ENCODE data around the gene FAM227A.
A peak's percentile ranks its signal among the peaks of the same experiment; 100 is the strongest.

The FAM227A gene

GRCh38 chr22:38696606-38697424 is 40.6 kb upstream of the FAM227A start:
- peak; percentile 38 to 80 for DNase-seq (ENCODE audit: low read depth in 1 of 2, low spot score in 1 of 2)
- in situ Hi-C loops (cut with HindIII; ENCODE audit: low pct_unique_long_range_greater_than_20kb, low sequenced_read_pairs), result no loop called here
- TF ChIP-seq JUND (IDR thresholded peaks at IDR 0.05; ENCODE audit: low read depth), result no peak

DNA sequence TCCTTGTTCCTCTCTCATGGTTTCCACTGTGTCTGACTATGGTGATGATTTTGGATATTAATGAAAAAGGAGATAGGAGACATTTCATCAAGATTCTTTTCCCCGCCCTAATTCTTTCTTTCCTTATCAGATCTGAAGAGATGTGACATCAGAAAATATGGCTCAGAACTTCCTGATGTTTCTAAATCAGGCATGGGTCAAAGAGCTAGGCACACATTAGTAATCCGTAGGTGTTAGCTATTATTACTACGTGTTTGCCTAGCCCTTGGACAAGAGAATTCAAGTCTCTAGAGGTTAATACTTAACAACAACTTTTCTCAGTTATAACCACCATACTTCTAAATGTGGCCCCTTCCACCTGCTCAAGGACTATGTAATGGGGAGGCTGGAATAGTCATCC is 38.7 kb upstream of the FAM227A start:
- no peak for DNase-seq (ENCODE audit: low read depth in 1 of 2, low spot score in 1 of 2)
- no peak for TF ChIP-seq JUND (IDR thresholded peaks at IDR 0.05; ENCODE audit: low read depth)
- in situ Hi-C loops (cut with HindIII; ENCODE audit: low pct_unique_long_range_greater_than_20kb, low sequenced_read_pairs), result no loop called here

DNA sequence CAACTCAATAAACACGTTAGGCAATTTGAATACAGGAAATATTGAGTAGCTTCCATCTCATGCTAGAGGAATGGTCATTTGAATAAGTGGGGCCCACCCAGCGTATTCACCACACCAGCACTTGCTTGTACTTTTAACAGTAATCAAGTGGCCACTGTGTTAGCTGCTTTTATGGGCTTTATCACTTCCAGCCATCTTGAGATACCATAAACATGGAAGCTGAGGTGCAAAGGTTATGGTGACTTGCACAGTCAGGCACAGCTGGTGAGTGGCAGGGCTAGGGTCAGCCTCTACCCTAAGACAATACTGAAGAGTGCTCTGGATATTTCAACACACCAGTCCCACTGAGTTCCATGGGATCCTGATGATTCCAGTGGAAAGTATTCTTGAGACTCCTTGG is 37.9 kb upstream of the FAM227A start:
- TF ChIP-seq JUND (IDR thresholded peaks at IDR 0.05; ENCODE audit: low read depth), result no peak
- DNase-seq (ENCODE audit: low read depth in 1 of 2, low spot score in 1 of 2), result no peak
- in situ Hi-C loops (cut with HindIII; ENCODE audit: low pct_unique_long_range_greater_than_20kb, low sequenced_read_pairs), result no loop called here

DNA sequence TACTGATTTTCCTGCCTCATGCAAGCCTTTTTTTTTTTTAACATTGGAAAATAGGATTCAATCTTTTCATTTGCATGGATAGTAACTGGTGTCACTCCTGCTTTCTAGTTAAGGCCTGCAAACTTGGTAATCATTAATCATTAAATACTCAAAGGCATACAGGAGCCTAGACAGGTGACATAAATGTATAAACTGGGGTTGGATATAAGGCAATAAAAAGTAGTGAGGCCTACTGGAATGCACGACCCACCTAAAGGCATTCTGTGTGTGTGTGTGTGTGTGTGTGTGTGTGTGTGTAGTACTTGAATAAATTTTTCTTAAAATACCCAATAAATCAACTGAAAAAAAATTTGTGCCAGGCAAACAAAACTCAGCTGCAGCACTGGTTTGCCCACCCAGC is 33.5 kb upstream of the FAM227A start:
- DNase-seq (ENCODE audit: low read depth in 1 of 2, low spot score in 1 of 2), result no peak
- no peak for TF ChIP-seq JUND (IDR thresholded peaks at IDR 0.05; ENCODE audit: low read depth)
- in situ Hi-C loops (cut with HindIII; ENCODE audit: low pct_unique_long_range_greater_than_20kb, low sequenced_read_pairs), result no loop called here

- no peak for DNase-seq (ENCODE audit: low read depth in 1 of 2, low spot score in 1 of 2)
- no peak for TF ChIP-seq JUND (IDR thresholded peaks at IDR 0.05; ENCODE audit: low read depth)
- in situ Hi-C loops (cut with HindIII; ENCODE audit: low pct_unique_long_range_greater_than_20kb, low sequenced_read_pairs), result no loop called here
These were observed 29.6 kb upstream of the FAM227A start for GRCh38 chr22:38685761-38686160.

DNA sequence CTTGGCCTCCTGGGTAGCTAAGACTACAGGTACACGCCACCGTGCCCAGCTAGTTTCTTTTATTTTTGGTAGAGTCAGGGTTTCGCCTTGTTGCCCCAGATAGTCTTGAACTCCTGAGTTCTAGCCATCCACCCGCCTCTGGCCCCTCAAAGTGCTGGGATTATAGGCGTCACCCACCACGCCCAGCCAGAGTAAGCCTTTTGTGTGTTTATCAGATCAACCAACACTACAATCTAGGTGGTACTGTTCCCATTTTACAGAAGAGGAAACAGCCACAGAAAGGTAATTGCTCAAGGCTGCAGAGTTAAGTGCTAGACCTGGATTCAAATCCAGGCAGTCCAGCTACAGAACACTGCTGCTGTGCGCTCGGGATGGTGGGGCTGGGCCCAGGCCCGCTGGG is 28.7 kb upstream of the FAM227A start:
- in situ Hi-C loops (cut with HindIII; ENCODE audit: low pct_unique_long_range_greater_than_20kb, low sequenced_read_pairs), result no loop called here
- no peak for TF ChIP-seq JUND (IDR thresholded peaks at IDR 0.05; ENCODE audit: low read depth)

DNA sequence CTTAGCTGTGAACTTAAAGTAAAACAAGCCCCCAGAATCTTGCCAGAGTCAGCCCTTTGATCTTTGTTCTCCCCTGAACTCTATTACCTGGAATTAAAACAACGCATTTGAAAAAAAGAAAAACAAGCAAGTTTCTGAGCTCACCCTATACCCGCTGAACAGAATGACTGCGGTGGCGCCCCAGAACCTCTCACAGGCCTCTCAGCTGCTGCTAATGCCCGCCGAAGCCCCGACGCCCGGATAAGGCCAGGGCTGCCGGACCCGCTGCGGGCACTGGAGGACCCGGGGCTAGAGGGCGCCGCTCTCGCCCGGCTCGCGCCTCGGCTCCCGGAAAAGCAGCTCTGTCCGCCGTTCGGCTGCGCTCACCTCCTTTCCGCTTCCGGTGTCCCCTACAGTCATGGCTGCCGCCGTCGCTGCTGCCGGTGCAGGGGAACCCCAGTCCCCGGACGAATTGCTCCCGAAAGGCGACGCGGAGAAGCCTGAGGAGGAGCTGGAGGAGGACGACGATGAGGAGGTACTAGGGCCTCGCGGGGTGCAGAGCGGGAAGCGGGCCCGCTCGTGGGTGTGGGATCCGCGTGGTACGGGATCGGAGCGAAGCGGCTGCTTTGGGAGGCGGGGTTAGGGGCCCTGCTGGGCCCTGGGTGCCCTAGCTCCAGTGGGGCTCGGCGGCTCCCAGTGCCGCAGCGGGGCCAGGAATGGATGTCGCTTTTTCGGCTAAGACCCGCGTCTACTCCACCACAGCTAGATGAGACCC is 25.6 kb upstream of the FAM227A start, which contains the start of gene TOMM22:
TOMM22 (plus strand) TSS at position 376 of the 754 bp plus-strand sequence; CDS start at position 398, 22 bp downstream.
- in situ Hi-C loops (cut with HindIII; ENCODE audit: low pct_unique_long_range_greater_than_20kb, low sequenced_read_pairs), result no loop called here
- no peak for TF ChIP-seq JUND (IDR thresholded peaks at IDR 0.05; ENCODE audit: low read depth)
- DNase-seq (ENCODE audit: low read depth in 1 of 2, low spot score in 1 of 2), result peak; percentile 84

More for the DNA sequence above, 28.7 kb upstream of the FAM227A start:
- DNase-seq (ENCODE audit: low read depth in 1 of 2, low spot score in 1 of 2), result no peak

DNA sequence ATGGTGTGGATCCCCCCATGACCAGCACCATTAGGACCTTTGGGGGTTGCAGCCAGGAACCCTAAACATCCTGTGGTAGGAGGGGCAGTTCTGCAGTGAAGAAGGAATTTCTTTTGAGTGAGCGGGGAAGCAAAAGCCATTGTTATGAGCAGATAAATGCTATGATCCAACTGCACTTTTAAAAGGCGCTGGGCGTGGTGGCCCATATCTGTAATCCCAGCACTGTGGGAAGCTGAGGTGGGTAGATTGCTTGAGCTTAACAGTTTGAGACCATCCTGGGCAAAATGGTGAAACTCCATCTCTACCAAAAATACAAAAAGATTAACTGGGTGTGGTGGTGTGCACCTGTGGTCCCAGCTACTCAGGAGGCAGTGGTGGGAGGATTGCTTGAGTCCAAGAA is 19.6 kb upstream of the FAM227A start:
- no peak for TF ChIP-seq JUND (IDR thresholded peaks at IDR 0.05; ENCODE audit: low read depth)
- DNase-seq (ENCODE audit: low read depth in 1 of 2, low spot score in 1 of 2), result no peak
- in situ Hi-C loops (cut with HindIII; ENCODE audit: low pct_unique_long_range_greater_than_20kb, low sequenced_read_pairs), result no loop called here

GRCh38 chr22:38674888-38675287 is 18.7 kb upstream of the FAM227A start:
- TF ChIP-seq JUND (IDR thresholded peaks at IDR 0.05; ENCODE audit: low read depth), result no peak
- in situ Hi-C loops (cut with HindIII; ENCODE audit: low pct_unique_long_range_greater_than_20kb, low sequenced_read_pairs), result no loop called here
- no peak for DNase-seq (ENCODE audit: low read depth in 1 of 2, low spot score in 1 of 2)

- TF ChIP-seq JUND (IDR thresholded peaks at IDR 0.05; ENCODE audit: low read depth), result no peak
- in situ Hi-C loops (cut with HindIII; ENCODE audit: low pct_unique_long_range_greater_than_20kb, low sequenced_read_pairs), result no loop called here
- no peak for DNase-seq (ENCODE audit: low read depth in 1 of 2, low spot score in 1 of 2)
These were observed 1.1 kb upstream of the FAM227A start for GRCh38 chr22:38657045-38657909.

DNA sequence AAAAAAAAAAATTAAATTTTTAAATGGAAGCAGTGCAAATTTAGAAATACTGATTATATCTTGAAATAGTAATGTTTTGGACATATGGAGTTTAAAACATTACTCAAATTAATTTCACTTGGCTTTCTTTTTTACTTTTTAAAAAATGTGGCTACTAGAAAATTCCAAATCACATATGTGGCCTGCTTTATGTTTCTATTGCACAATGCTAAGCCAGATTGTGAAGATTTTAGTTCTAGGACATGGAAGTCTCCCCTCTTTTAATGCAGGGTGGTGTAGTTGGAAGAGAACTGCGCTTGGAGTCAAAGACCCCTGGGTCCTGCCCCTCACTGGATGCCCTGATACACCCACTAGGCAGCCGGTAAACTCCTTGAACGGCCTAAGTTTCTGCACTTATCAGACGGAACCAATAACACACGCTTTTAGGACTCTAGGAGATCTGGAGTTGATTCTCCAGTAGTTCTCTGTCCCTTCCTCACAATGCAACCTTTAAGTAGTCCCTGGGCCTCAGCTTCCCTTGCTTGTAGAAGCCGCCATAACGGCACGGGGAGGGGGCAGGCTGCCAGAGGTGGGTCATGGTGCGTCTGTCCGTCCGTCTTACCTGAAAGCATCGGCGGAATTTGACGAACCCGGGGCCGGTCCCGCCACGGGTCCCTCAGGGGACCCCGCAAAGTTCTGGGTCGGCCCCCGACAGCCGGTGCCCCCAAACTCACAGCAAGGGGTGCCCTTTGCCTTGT is 505 bp downstream of the FAM227A start:
- DNase-seq (ENCODE audit: low read depth in 1 of 2, low spot score in 1 of 2), result no peak
- TF ChIP-seq JUND (IDR thresholded peaks at IDR 0.05; ENCODE audit: low read depth), result no peak
- in situ Hi-C loops (cut with HindIII; ENCODE audit: low pct_unique_long_range_greater_than_20kb, low sequenced_read_pairs), result no loop called here

- no peak for DNase-seq (ENCODE audit: low read depth in 1 of 2, low spot score in 1 of 2)
- in situ Hi-C loops (cut with HindIII; ENCODE audit: low pct_unique_long_range_greater_than_20kb, low sequenced_read_pairs), result no loop called here
- no peak for TF ChIP-seq JUND (IDR thresholded peaks at IDR 0.05; ENCODE audit: low read depth)
These were observed 2.5 kb downstream of the FAM227A start for GRCh38 chr22:38653741-38654140.

Data from T47D (cell line).